ENCODE measurements around the gene TFF3. TPM values are rescaled to one million over a fixed set of nuclear protein-coding genes. Genes with fewer than 3 reads are reported as not detected.
"Not testable (repeated sequence)": the region's sequence is repeated elsewhere in the genome, so short reads cannot be mapped to it uniquely, and the experiment has no call there.

TFF3 gene
- total and polyA plus RNA-seq, 2 of the 4 experiments (the other 2 are of a cell fraction) = not detected

DNA sequence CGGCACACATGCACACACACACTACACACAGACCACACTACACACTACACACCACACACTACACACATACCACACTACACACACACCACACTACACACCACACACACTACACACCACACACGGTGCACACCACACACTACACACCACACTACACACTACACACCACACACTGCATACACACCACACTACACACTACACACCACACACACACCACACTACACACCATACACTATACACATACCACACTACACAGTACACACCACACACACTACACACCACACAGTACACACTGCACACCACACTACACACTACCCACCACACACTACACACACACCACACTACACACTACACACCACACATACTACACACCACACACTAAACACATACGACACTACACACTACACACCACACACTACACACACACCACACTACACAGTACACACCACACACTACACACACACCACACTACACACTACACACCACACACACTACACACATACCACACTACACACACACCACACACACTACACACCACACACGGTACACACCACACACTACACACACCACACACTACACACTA, 22.6 kb downstream of the TFF3 start:
- H3K14ac ChIP-seq (replicated peaks; ENCODE audit: low read depth, low read length); H3K79me1 ChIP-seq (ENCODE audit: low read depth in 1 of 2, low read length in 2 of 2); H3K27me3 ChIP-seq (ENCODE audit: control insufficient read depth, insufficient read depth, low read length); H3K4me2 ChIP-seq (ENCODE audit: low read depth, low read length); H4K5ac ChIP-seq (ENCODE audit: low read depth, low read length); H2AK5ac ChIP-seq (ENCODE audit: low read depth, low read length); H3K9me1 ChIP-seq (ENCODE audit: insufficient read depth, low read length); DNase-seq; H3K56ac ChIP-seq (ENCODE audit: extremely low read depth, insufficient read depth, low read length); POLR2A ChIA-PET (ENCODE audit: unreplicated experiment); H2AFZ ChIP-seq (replicated peaks; ENCODE audit: low read length, poor library complexity); H3K27ac ChIP-seq (ENCODE audit: insufficient read depth, low read length); dilution Hi-C loops (cut with HindIII; ENCODE audit: low sequenced_read_pairs, unreplicated experiment); H3K23ac ChIP-seq (ENCODE audit: low read depth, low read length); H2BK15ac ChIP-seq (ENCODE audit: low read depth, low read length); BruUV-seq (replicated peaks); H4K20me1 ChIP-seq (ENCODE audit: insufficient read depth, low read length); H2BK120ac ChIP-seq (ENCODE audit: low read depth, low read length); intact Hi-C loops (cut with micrococcal nuclease); H3K18ac ChIP-seq (ENCODE audit: low read depth, low read length); H3K9ac ChIP-seq (ENCODE audit: low read depth, low read length); H3K4me3 ChIP-seq (ENCODE audit: insufficient read depth, low read depth, low read length); H2AK9ac ChIP-seq (replicated peaks; ENCODE audit: low read depth, low read length, poor library complexity); H3K4me1 ChIP-seq (ENCODE audit: control insufficient read depth, insufficient read depth, low read length); ATAC-seq (ENCODE audit: low read depth); H3K4ac ChIP-seq (ENCODE audit: low read depth, low read length); CTCF ChIA-PET; H4K8ac ChIP-seq (ENCODE audit: low read depth in 2 of 2, low read length in 2 of 2); H2BK20ac ChIP-seq (ENCODE audit: low read depth, low read length); H3K9me3 ChIP-seq (ENCODE audit: control insufficient read depth, insufficient read depth, low read length); H4K91ac ChIP-seq (ENCODE audit: insufficient read depth, low read depth, low read length); in situ Hi-C loops (cut with MboI; ENCODE audit: low sequenced_read_pairs): not testable (repeated sequence)
- Histone ChIP-seq H2BK5ac (ENCODE audit: low read depth, low read length, poor library complexity, severe bottlenecking) (peak overlapping the region; percentile 88), H3K36me3 (ENCODE audit: control insufficient read depth, insufficient read depth, low read length) (peaks cover 24% of the 10 kb centered on the region; the same call in 1 of the 2 replicates)
- WGBS, 2 experiments (ENCODE audit: extremely low coverage in 2 of 2, insufficient read length in 1 of 2) = 78% methylated on average over 4 of the region's 4 CpGs; no CpG with 5 or more reads in 1 of the 2 experiments
